A549 treated with DMSO at 1 μM for 4 hours (cell line): ENCODE results near the gene CABP2. TPM values are rescaled to one million over a fixed set of nuclear protein-coding genes. Genes with fewer than 3 reads are reported as not detected.

ENCODE experiments used
- total RNA-seq: library from RNA; stranded (reverse); fragments of 200-300 nt; extraction: Qiagen RNA extraction; gene quantifications from 5 replicates; pipeline ENCODE4 v1.2.3, GENCODE V29; 2022; ENCODE audit warnings: low read depth

The CABP2 gene
- not detected in 5 replicates for total RNA-seq

GRCh38 chr11:67522844-67523555 is at the start of gene CABP2:
Gene CABP2 (minus strand): TSS chr11:67523446. CDS start chr11:67523326, 120 bp downstream.

DNA sequence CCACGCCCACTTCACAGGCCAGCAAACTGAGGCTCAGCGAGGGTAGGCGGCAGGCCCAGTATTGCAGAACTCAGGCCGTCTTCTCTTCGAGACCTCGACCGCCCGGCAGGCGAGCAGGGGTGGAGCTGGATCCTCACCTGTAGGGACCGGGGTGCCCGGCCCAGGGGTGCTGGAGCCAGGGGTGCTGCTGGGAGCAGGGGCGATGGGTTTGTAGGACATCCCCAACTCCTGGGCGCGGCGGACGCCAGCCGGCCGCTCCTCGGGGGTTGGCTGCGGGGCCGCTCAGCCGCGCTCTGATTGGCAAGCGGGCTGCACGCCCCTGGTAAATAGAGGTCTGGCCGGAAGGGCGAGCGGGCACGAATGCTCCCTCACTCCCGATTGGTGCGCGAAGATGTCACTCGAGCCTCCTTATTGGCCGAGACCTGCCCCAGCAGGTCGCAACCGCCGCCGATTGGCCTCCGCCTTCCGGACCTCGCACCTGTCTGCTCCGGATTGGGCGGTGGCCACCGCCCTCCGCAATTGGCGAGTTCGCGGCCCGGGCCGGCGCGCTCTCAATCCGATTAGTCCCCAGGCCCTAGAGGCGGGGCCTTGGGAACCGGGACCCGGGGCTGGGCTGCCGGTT is 15.3 kb downstream of the CABP2 start, which contains the start of gene CDK2AP2:
TSS of gene CDK2AP2 (minus strand) at position 299 of the 622 bp plus-strand sequence. CDS start at position 219, 80 bp downstream.

GRCh38 chr11:67504950-67505581 is 18.2 kb downstream of the CABP2 start, which contains the start of gene PITPNM1:
Gene PITPNM1 (minus strand): TSS chr11:67505363. CDS start chr11:67504180, 1,183 bp downstream.

GRCh38 chr11:67482827-67483798 is 40.1 kb downstream of the CABP2 start, which contains the start of gene AIP:
Gene AIP (plus strand): TSS chr11:67483026. CDS start chr11:67483159, 133 bp downstream.

Other genes with a start within 250 kb of the CABP2 start
- gene ANKRD13D, start 234.1 kb downstream of the CABP2 start, total RNA-seq, result 21.2 to 28.1 TPM (median 25.4 TPM) in 5 replicates
- 18.0 to 27.2 TPM (median 24.5 TPM) in 5 replicates for gene SSH3, start 219.9 kb downstream of the CABP2 start, total RNA-seq
- gene POLD4, start 169.9 kb downstream of the CABP2 start, total RNA-seq, result 209 to 247 TPM (median 230 TPM) in 5 replicates
- gene CLCF1, start 149.8 kb downstream of the CABP2 start, total RNA-seq, result 42.5 to 51.9 TPM (median 46.1 TPM) in 5 replicates
- gene RAD9A, start 131.5 kb downstream of the CABP2 start, total RNA-seq, result 23.8 to 40.0 TPM (median 33.5 TPM) in 5 replicates
- 265 to 309 TPM (median 294 TPM) in 5 replicates for gene PPP1CA, start 121.6 kb downstream of the CABP2 start, total RNA-seq
- gene TBC1D10C, start 119.4 kb downstream of the CABP2 start, total RNA-seq, result 0.07 to 0.12 TPM (median 0.07 TPM) in 3 of 5 replicates, not detected in the others
- gene CARNS1, start 107.8 kb downstream of the CABP2 start, total RNA-seq, result 0.14 to 0.53 TPM (median 0.18 TPM) in 5 replicates
- 44.4 to 52.3 TPM (median 44.9 TPM) in 5 replicates for gene RPS6KB2, start 95.0 kb downstream of the CABP2 start, total RNA-seq
- 0.22 to 0.36 TPM (median 0.30 TPM) in 5 replicates for gene PTPRCAP, start 85.8 kb downstream of the CABP2 start, total RNA-seq
- gene CORO1B, start 80.0 kb downstream of the CABP2 start, total RNA-seq, result 53.5 to 63.8 TPM (median 58.1 TPM) in 5 replicates
- gene GPR152, start 70.7 kb downstream of the CABP2 start, total RNA-seq, result 0.06 TPM in 1 of 5 replicates, not detected in the others
- gene CABP4, start 68.1 kb downstream of the CABP2 start, total RNA-seq, result not detected in 5 replicates
- 49.3 to 60.6 TPM (median 56.9 TPM) in 5 replicates for gene TMEM134, start 54.2 kb downstream of the CABP2 start, total RNA-seq
- gene AIP, start 40.4 kb downstream of the CABP2 start, total RNA-seq, result 45.8 to 54.0 TPM (median 47.4 TPM) in 5 replicates
- 45.3 to 66.7 TPM (median 53.3 TPM) in 5 replicates for gene PITPNM1, start 18.1 kb downstream of the CABP2 start, total RNA-seq
- gene CDK2AP2, start 15.3 kb downstream of the CABP2 start, total RNA-seq, result 67.0 to 103 TPM (median 89.2 TPM) in 5 replicates
- gene GSTP1, start 60.4 kb upstream of the CABP2 start, total RNA-seq, result 1,469 to 1,648 TPM (median 1,554 TPM) in 5 replicates
- gene NDUFV1, start 83.5 kb upstream of the CABP2 start, total RNA-seq, result 133 to 157 TPM (median 149 TPM) in 5 replicates
- 8.7 to 14.8 TPM (median 11.6 TPM) in 5 replicates for gene NUDT8, start 106.5 kb upstream of the CABP2 start, total RNA-seq
- gene TBX10, start 116.3 kb upstream of the CABP2 start, total RNA-seq, result not detected in 5 replicates
- gene ACY3, start 127.3 kb upstream of the CABP2 start, total RNA-seq, result 0.95 to 1.4 TPM (median 1.3 TPM) in 5 replicates
- not detected in 5 replicates for gene ALDH3B2, start 151.2 kb upstream of the CABP2 start, total RNA-seq